ENCODE results near the gene AGPAT4. TPM values are rescaled to one million over a fixed set of nuclear protein-coding genes. Genes with fewer than 3 reads are reported as not detected.
"Not testable (repeated sequence)": the region's sequence is repeated elsewhere in the genome, so short reads cannot be mapped to it uniquely, and the experiment has no call there.

Gene AGPAT4
- total and polyA plus RNA-seq, 2 of the 13 experiments (the other 11 are each of a cell fraction or from before 2014, with no cell fraction given) = 0.07 to 0.13 TPM

- TF ChIP-seq, protein P1, sequence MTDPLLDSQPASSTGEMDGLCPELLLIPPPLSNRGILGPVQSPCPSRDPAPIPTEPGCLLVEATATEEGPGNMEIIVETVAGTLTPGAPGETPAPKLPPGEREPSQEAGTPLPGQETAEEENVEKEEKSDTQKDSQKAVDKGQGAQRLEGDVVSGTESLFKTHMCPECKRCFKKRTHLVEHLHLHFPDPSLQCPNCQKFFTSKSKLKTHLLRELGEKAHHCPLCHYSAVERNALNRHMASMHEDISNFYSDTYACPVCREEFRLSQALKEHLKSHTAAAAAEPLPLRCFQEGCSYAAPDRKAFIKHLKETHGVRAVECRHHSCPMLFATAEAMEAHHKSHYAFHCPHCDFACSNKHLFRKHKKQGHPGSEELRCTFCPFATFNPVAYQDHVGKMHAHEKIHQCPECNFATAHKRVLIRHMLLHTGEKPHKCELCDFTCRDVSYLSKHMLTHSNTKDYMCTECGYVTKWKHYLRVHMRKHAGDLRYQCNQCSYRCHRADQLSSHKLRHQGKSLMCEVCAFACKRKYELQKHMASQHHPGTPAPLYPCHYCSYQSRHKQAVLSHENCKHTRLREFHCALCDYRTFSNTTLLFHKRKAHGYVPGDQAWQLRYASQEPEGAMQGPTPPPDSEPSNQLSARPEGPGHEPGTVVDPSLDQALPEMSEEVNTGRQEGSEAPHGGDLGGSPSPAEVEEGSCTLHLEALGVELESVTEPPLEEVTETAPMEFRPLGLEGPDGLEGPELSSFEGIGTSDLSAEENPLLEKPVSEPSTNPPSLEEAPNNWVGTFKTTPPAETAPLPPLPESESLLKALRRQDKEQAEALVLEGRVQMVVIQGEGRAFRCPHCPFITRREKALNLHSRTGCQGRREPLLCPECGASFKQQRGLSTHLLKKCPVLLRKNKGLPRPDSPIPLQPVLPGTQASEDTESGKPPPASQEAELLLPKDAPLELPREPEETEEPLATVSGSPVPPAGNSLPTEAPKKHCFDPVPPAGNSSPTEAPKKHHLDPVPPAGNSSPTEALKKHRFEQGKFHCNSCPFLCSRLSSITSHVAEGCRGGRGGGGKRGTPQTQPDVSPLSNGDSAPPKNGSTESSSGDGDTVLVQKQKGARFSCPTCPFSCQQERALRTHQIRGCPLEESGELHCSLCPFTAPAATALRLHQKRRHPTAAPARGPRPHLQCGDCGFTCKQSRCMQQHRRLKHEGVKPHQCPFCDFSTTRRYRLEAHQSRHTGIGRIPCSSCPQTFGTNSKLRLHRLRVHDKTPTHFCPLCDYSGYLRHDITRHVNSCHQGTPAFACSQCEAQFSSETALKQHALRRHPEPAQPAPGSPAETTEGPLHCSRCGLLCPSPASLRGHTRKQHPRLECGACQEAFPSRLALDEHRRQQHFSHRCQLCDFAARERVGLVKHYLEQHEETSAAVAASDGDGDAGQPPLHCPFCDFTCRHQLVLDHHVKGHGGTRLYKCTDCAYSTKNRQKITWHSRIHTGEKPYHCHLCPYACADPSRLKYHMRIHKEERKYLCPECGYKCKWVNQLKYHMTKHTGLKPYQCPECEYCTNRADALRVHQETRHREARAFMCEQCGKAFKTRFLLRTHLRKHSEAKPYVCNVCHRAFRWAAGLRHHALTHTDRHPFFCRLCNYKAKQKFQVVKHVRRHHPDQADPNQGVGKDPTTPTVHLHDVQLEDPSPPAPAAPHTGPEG (CRISPR knock-in tag; IDR thresholded peaks at IDR 0.05) = no peak
These were observed 87.6 kb downstream of the AGPAT4 start (continued) for GRCh38 chr6:161186173-161186769.

DNA sequence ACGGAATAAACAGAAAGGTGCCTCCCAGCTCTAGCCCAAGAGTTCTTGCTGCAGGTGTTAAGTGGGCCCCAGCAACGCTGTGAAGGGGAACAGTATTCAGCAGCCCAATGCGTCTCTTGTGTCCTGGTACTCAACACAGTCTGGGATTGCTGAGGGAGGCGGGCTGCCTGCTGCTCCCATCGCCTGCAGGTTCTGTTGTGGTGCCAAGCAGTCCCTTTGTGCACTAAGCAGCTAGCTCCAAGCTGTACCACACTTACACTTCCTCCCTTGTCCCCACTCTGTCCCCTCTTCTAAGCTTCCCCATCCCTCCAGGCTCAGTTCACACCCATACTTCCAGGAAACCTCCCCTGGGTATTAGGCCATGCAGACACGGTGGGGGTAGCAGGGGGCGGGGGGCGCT lies 92.7 kb downstream of the AGPAT4 start:
- TF ChIP-seq NFIC (IDR thresholded peaks at IDR 0.05; ENCODE audit: low read length) (no peak), ZNF10 (CRISPR knock-in tag; IDR thresholded peaks at IDR 0.05; ENCODE audit: borderline replicate concordance, low read depth) (no peak), GLI4 (CRISPR knock-in tag; IDR thresholded peaks at IDR 0.05; ENCODE audit: borderline replicate concordance) (no peak), ZNF788 (CRISPR knock-in tag; IDR thresholded peaks at IDR 0.05; ENCODE audit: borderline replicate concordance) (no peak), MED13 (CRISPR knock-in tag; IDR thresholded peaks at IDR 0.05) (no peak)
- in situ Hi-C loops (cut with HindIII; ENCODE audit: extremely low pct_ligation_motif_present, low pct_unique_long_range_greater_than_20kb) = no loop called here
- no TSS peak for BruUV-seq (replicated peaks)
- no peaks in the 10 kb centered on the region for H4K20me1 ChIP-seq (ENCODE audit: insufficient read depth, low read length)
- DNase-seq (ENCODE audit: low spot score) = no peak
- H3K79me2 ChIP-seq (ENCODE audit: insufficient read depth, low read length) = no peaks in the 10 kb centered on the region
- H3K27me3 ChIP-seq (ENCODE audit: control insufficient read depth in 1 of 2, insufficient read depth in 2 of 2, low read length in 2 of 2) = no peaks in the 10 kb centered on the region
- H3K4me1 ChIP-seq (ENCODE audit: insufficient read depth, low read length) = no peaks in the 10 kb centered on the region
- ATAC-seq = peak; percentile 25; the same call in 2 of the 3 replicates
- no peak overlapping the region for H3K9ac ChIP-seq (ENCODE audit: insufficient read depth, low read depth, low read length)
- FAIRE-seq = no peak
- 10% methylated on average over 8 of the region's 8 CpGs for WGBS (ENCODE audit: low lambda C conversion rate)
- intact Hi-C loops (cut with micrococcal nuclease; ENCODE audit: unreplicated experiment) = no loop called here
- no peaks in the 10 kb centered on the region for H3K36me3 ChIP-seq (replicated peaks in 1 of 2; ENCODE audit: control insufficient read depth in 1 of 2, insufficient read depth in 2 of 2, low read length in 2 of 2)
- no peak overlapping the region for H3K4me2 ChIP-seq (ENCODE audit: low read depth, low read length)
- H3K27ac ChIP-seq (ENCODE audit: extremely low read length, insufficient read depth, low read length) = no peak overlapping the region
- no peak overlapping the region for H3K4me3 ChIP-seq (replicated peaks in 1 of 3; ENCODE audit: insufficient read depth in 1 of 3, low read depth in 2 of 3, low read length in 3 of 3)
- H3K9me3 ChIP-seq (ENCODE audit: low read length) = peaks cover 8% of the 10 kb centered on the region; the same call in 1 of the 2 replicates
- no peak overlapping the region for H2AFZ ChIP-seq (ENCODE audit: low read length)
- ChIA-PET POLR2A (no interaction called here), CTCF (ENCODE audit: low intra/inter-chr PET ratio, low total read pairs) (no interaction called here)

DNA sequence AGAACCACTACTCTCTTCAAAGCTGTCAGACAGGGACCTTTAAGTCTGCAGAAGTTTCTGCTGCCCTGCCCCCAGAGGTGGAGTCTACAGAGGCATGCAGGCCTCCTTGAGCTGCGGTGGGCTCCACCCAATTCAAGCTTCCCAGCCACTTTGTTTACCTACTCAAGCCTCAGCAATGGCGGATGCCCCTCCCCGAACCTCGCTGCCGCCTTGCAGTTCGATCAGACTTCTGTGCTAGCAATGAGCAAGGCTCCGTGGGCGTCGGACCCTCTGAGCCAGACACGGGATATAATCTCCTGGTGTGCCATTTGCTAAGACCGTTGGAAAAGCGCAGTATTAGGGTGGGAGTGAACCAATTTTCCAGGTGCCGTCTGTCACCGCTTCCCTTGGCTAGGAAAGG lies 95.7 kb downstream of the AGPAT4 start:
- FAIRE-seq; DNase-seq (ENCODE audit: low spot score); H3K27me3 ChIP-seq (ENCODE audit: control insufficient read depth in 1 of 2, insufficient read depth in 2 of 2, low read length in 2 of 2); H3K9ac ChIP-seq (ENCODE audit: insufficient read depth, low read depth, low read length); POLR2A ChIA-PET; CTCF ChIA-PET (ENCODE audit: low intra/inter-chr PET ratio, low total read pairs); H2AFZ ChIP-seq (ENCODE audit: low read length); H3K4me3 ChIP-seq (replicated peaks in 1 of 3; ENCODE audit: insufficient read depth in 1 of 3, low read depth in 2 of 3, low read length in 3 of 3); H3K9me3 ChIP-seq (ENCODE audit: low read length); ATAC-seq; H3K4me2 ChIP-seq (ENCODE audit: low read depth, low read length); H3K36me3 ChIP-seq (replicated peaks in 1 of 2; ENCODE audit: control insufficient read depth in 1 of 2, insufficient read depth in 2 of 2, low read length in 2 of 2); H3K27ac ChIP-seq (ENCODE audit: extremely low read length, insufficient read depth, low read length); H3K4me1 ChIP-seq (ENCODE audit: insufficient read depth, low read length); BruUV-seq (replicated peaks); intact Hi-C loops (cut with micrococcal nuclease; ENCODE audit: unreplicated experiment); H4K20me1 ChIP-seq (ENCODE audit: insufficient read depth, low read length); H3K79me2 ChIP-seq (ENCODE audit: insufficient read depth, low read length); in situ Hi-C loops (cut with HindIII; ENCODE audit: extremely low pct_ligation_motif_present, low pct_unique_long_range_greater_than_20kb): not testable (repeated sequence)
- 76% methylated on average over 13 of the region's 14 CpGs for WGBS (ENCODE audit: low lambda C conversion rate)

Measured in HepG2 (cell line).